UCSD-AML1 (cell line): Measurements from ENCODE around the gene C16orf90.
"Not testable (repeated sequence)": the region's sequence is repeated elsewhere in the genome, so short reads cannot be mapped to it uniquely, and the experiment has no call there.

Experiments used
- DNase-seq: peaks from one replicate; lab custom pipeline; 2025; ENCODE audit not compliant: unreplicated experiment; lab: John Stamatoyannopoulos, UW

The C16orf90 gene

GRCh38 chr16:3513892-3514583 lies 18.7 kb upstream of the C16orf90 start:
- no peak for DNase-seq

- no peak for DNase-seq
Observed at GRCh38 chr16:3511286-3512180, 16.2 kb upstream of the C16orf90 start.

GRCh38 chr16:3510416-3510815 lies 15.1 kb upstream of the C16orf90 start:
- no peak for DNase-seq

GRCh38 chr16:3509470-3509928 lies 14.2 kb upstream of the C16orf90 start:
- no peak for DNase-seq

- DNase-seq, result no peak
Observed at GRCh38 chr16:3508736-3509135, 13.4 kb upstream of the C16orf90 start.

- DNase-seq, result no peak
Observed at GRCh38 chr16:3503523-3503922, 8.2 kb upstream of the C16orf90 start.

GRCh38 chr16:3501783-3502400 lies 6.6 kb upstream of the C16orf90 start:
- DNase-seq, result no peak

GRCh38 chr16:3501412-3501761 lies 6.1 kb upstream of the C16orf90 start:
- not testable (repeated sequence) for DNase-seq

GRCh38 chr16:3498988-3499387 lies 3.7 kb upstream of the C16orf90 start:
- no peak for DNase-seq

- DNase-seq, result no peak
Observed at GRCh38 chr16:3497771-3498170, 2.5 kb upstream of the C16orf90 start.

GRCh38 chr16:3496386-3496785 lies 1.1 kb upstream of the C16orf90 start:
- DNase-seq, result no peak

- no peak for DNase-seq
Observed at GRCh38 chr16:3494386-3494973, 809 bp downstream of the C16orf90 start.

- DNase-seq, result no peak
Observed at GRCh38 chr16:3492356-3492755, 2.9 kb downstream of the C16orf90 start.

GRCh38 chr16:3490911-3491629 lies 4.2 kb downstream of the C16orf90 start:
- DNase-seq, result no peak

GRCh38 chr16:3488801-3489200 lies 6.5 kb downstream of the C16orf90 start:
- no peak for DNase-seq

GRCh38 chr16:3487521-3488410 lies 7.5 kb downstream of the C16orf90 start:
- DNase-seq, result no peak

GRCh38 chr16:3486506-3487215 lies 8.6 kb downstream of the C16orf90 start:
- no peak for DNase-seq

- no peak for DNase-seq
Observed at GRCh38 chr16:3485821-3486505, 9.3 kb downstream of the C16orf90 start.
